ENCODE data around the gene SLC15A2. TPM values are rescaled to one million over a fixed set of nuclear protein-coding genes. Genes with fewer than 3 reads are reported as not detected.

SLC15A2 gene
- total RNA-seq, 2 donors from 2014 or later, result 0.73 to 2.1 TPM

DNA sequence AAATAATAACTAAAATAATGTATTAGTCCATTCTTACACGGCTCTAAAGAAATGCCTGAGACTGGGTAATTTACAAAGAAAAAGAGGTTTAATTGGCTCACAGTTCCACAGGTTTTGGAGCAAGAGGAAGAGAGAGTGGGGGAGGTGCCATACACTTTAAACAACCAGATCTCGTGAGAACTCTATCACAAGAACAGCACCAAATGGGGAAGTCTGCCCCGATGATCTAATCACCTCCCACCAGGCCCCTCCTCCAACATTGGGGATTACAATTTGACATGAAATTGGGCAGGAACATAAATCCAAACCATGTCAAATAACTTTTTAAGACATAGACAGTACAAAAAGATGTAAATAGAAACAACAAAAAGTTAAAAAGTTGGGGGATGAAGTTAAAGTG is 64.6 kb downstream of the SLC15A2 start:
- no peak overlapping the region for H3K27ac Mint-ChIP-seq
- H3K9me3 ChIP-seq (ENCODE audit: control insufficient read depth, low read length), result no peaks in the 10 kb centered on the region
- no peak overlapping the region for H3K27ac ChIP-seq (ENCODE audit: low read depth, low read length)
- H3K27me3 Mint-ChIP-seq (ENCODE audit: insufficient read depth), result no peaks in the 10 kb centered on the region
- H3K4me3 ChIP-seq (ENCODE audit: low read length), result no peak overlapping the region
- no peak for DNase-seq
- no peaks in the 10 kb centered on the region for H3K27me3 ChIP-seq (ENCODE audit: control insufficient read depth, insufficient read depth, low read length, poor library complexity, severe bottlenecking)
- no peaks in the 10 kb centered on the region for H3K36me3 ChIP-seq (ENCODE audit: control insufficient read depth, insufficient read depth, low read length)
- peaks cover 2% of the 10 kb centered on the region for H3K36me3 Mint-ChIP-seq (ENCODE audit: low read depth)
- 85% methylated on average over 3 of the region's 3 CpGs; no CpG with 5 or more reads in 1 of the 2 experiments for WGBS, 2 experiments (ENCODE audit: insufficient coverage in 1 of 2, insufficient read length in 1 of 2)
- no peak overlapping the region for H3K4me3 Mint-ChIP-seq
- no peaks in the 10 kb centered on the region for H3K9me3 Mint-ChIP-seq
- no peaks in the 10 kb centered on the region for H3K4me1 ChIP-seq (ENCODE audit: control insufficient read depth, insufficient read depth, low read length)
- H3K4me1 Mint-ChIP-seq, result no peaks in the 10 kb centered on the region
- no peak overlapping the region for H3K9ac ChIP-seq (ENCODE audit: extremely low read depth, low read length, poor library complexity, severe bottlenecking)
- TF ChIP-seq, protein P1, sequence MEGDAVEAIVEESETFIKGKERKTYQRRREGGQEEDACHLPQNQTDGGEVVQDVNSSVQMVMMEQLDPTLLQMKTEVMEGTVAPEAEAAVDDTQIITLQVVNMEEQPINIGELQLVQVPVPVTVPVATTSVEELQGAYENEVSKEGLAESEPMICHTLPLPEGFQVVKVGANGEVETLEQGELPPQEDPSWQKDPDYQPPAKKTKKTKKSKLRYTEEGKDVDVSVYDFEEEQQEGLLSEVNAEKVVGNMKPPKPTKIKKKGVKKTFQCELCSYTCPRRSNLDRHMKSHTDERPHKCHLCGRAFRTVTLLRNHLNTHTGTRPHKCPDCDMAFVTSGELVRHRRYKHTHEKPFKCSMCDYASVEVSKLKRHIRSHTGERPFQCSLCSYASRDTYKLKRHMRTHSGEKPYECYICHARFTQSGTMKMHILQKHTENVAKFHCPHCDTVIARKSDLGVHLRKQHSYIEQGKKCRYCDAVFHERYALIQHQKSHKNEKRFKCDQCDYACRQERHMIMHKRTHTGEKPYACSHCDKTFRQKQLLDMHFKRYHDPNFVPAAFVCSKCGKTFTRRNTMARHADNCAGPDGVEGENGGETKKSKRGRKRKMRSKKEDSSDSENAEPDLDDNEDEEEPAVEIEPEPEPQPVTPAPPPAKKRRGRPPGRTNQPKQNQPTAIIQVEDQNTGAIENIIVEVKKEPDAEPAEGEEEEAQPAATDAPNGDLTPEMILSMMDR (conservative IDR thresholded peaks at IDR 0.05), result no peak

DNA sequence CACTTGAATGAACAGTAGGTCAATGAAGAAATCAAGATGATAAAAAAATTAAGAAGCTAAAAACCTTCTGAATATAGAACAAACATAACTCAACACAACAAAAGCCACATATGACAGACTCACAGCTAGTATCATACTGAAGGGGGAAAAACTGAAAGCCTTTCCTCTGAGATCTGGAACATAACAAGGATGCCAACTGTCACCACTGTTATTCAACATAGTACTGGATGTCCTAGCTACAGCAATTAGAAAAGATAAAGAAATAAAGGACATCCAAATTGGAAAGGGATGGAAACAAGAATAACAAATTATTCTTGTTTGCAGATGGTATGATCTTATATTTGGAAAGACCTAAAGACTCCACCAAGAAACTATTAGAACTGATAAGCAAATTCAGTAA is 67.1 kb downstream of the SLC15A2 start:
- H3K9me3 Mint-ChIP-seq, result no peaks in the 10 kb centered on the region

DNA sequence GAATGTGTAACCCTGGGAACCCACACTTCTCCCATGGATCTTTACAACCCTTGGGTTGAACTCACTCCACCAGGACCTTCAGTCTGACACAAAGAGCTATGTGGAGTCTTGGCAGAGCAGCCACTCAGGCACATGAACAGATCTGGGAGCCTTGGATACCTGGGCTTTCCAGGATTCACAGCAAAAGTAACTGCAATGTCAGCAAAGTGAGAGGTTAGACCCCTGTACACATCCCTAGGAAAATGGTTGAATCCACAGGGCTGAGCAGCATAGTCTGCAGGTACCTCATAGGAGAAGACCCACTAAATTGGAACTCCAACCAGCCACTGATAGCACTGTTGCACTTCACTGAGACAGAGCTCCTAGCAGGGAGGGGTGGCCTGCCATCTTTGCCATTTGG is 68.2 kb downstream of the SLC15A2 start:
- Histone ChIP-seq H3K27ac (ENCODE audit: low read depth, low read length) (no peak overlapping the region), H3K9ac (ENCODE audit: extremely low read depth, low read length, poor library complexity, severe bottlenecking) (no peak overlapping the region), H3K27me3 (ENCODE audit: control insufficient read depth, insufficient read depth, low read length, poor library complexity, severe bottlenecking) (no peaks in the 10 kb centered on the region), H3K9me3 (ENCODE audit: control insufficient read depth, low read length) (no peaks in the 10 kb centered on the region), H3K4me3 (ENCODE audit: low read length) (no peak overlapping the region), H3K36me3 (ENCODE audit: control insufficient read depth, insufficient read depth, low read length) (no peaks in the 10 kb centered on the region), H3K4me1 (ENCODE audit: control insufficient read depth, insufficient read depth, low read length) (no peaks in the 10 kb centered on the region)
- Mint-ChIP-seq H3K27me3 (ENCODE audit: insufficient read depth) (no peaks in the 10 kb centered on the region), H3K27ac (no peak overlapping the region), H3K4me3 (no peak overlapping the region), H3K4me1 (no peaks in the 10 kb centered on the region), H3K9me3 (no peaks in the 10 kb centered on the region), H3K36me3 (ENCODE audit: low read depth) (no peaks in the 10 kb centered on the region)
- TF ChIP-seq, protein P1 (conservative IDR thresholded peaks at IDR 0.05), result no peak
- DNase-seq, result no peak

More for the DNA sequence above, 67.1 kb downstream of the SLC15A2 start:
- Histone ChIP-seq H3K4me1 (ENCODE audit: control insufficient read depth, insufficient read depth, low read length) (no peaks in the 10 kb centered on the region), H3K36me3 (ENCODE audit: control insufficient read depth, insufficient read depth, low read length) (no peaks in the 10 kb centered on the region), H3K9me3 (ENCODE audit: control insufficient read depth, low read length) (no peaks in the 10 kb centered on the region), H3K9ac (ENCODE audit: extremely low read depth, low read length, poor library complexity, severe bottlenecking) (no peak overlapping the region), H3K27me3 (ENCODE audit: control insufficient read depth, insufficient read depth, low read length, poor library complexity, severe bottlenecking) (no peaks in the 10 kb centered on the region), H3K4me3 (ENCODE audit: low read length) (no peak overlapping the region), H3K27ac (ENCODE audit: low read depth, low read length) (no peak overlapping the region)
- no peak for DNase-seq
- Mint-ChIP-seq H3K36me3 (ENCODE audit: low read depth) (no peaks in the 10 kb centered on the region), H3K4me1 (no peaks in the 10 kb centered on the region), H3K4me3 (no peak overlapping the region), H3K27me3 (ENCODE audit: insufficient read depth) (no peaks in the 10 kb centered on the region), H3K27ac (no peak overlapping the region)
- TF ChIP-seq, protein P1 (conservative IDR thresholded peaks at IDR 0.05), result no peak

Data from endodermal cell (in vitro differentiated cells).